ENCODE measurements around the gene PCDH10.

PCDH10 gene

GRCh38 chr4:133148690-133149363 lies at the start of gene PCDH10:
Gene PCDH10 (plus strand): TSS chr4:133149294. CDS start chr4:133150141, 847 bp downstream.
- H3K4me3 ChIP-seq (ENCODE audit: low read depth, low read length): no peak within 1 kb of the TSS
- no peak for TF ChIP-seq CTCF (IDR thresholded peaks at IDR 0.05; ENCODE audit: borderline replicate concordance, insufficient read depth, low read depth, low read length)

- no peak overlapping the region for H3K4me3 ChIP-seq (ENCODE audit: low read depth, low read length)
- TF ChIP-seq CTCF (IDR thresholded peaks at IDR 0.05; ENCODE audit: borderline replicate concordance, insufficient read depth, low read depth, low read length): no peak
These were observed 47.1 kb upstream of the PCDH10 start for GRCh38 chr4:133102043-133102442.

- no peak overlapping the region for H3K4me3 ChIP-seq (ENCODE audit: low read depth, low read length)
- no peak for TF ChIP-seq CTCF (IDR thresholded peaks at IDR 0.05; ENCODE audit: borderline replicate concordance, insufficient read depth, low read depth, low read length)
These were observed 46.3 kb upstream of the PCDH10 start for GRCh38 chr4:133102612-133103409.

GRCh38 chr4:133112641-133113040 lies 36.5 kb upstream of the PCDH10 start:
- H3K4me3 ChIP-seq (ENCODE audit: low read depth, low read length): no peak overlapping the region
- TF ChIP-seq CTCF (IDR thresholded peaks at IDR 0.05; ENCODE audit: borderline replicate concordance, insufficient read depth, low read depth, low read length): no peak

- no peak for TF ChIP-seq CTCF (IDR thresholded peaks at IDR 0.05; ENCODE audit: borderline replicate concordance, insufficient read depth, low read depth, low read length)
- H3K4me3 ChIP-seq (ENCODE audit: low read depth, low read length): no peak overlapping the region
These were observed 24.3 kb upstream of the PCDH10 start for GRCh38 chr4:133124746-133125145.

- TF ChIP-seq CTCF (IDR thresholded peaks at IDR 0.05; ENCODE audit: borderline replicate concordance, insufficient read depth, low read depth, low read length): no peak
- no peak overlapping the region for H3K4me3 ChIP-seq (ENCODE audit: low read depth, low read length)
These were observed 21.6 kb upstream of the PCDH10 start for GRCh38 chr4:133127500-133127899.

- no peak for TF ChIP-seq CTCF (IDR thresholded peaks at IDR 0.05; ENCODE audit: borderline replicate concordance, insufficient read depth, low read depth, low read length)
These were observed 19.9 kb upstream of the PCDH10 start for GRCh38 chr4:133129237-133129636.

More at GRCh38 chr4:133129237-133129636, 19.9 kb upstream of the PCDH10 start:
- no peak overlapping the region for H3K4me3 ChIP-seq (ENCODE audit: low read depth, low read length)
